C4-2B (cell line): ENCODE data around the gene IKZF2.

ENCODE experiments used
- ZFX ChIP-seq: fragments of 450-650 bp; IDR thresholded peaks from 2 replicates; pipeline ENCODE4 v1.6.1; 2017
- TF ChIP-seq, protein P1 (sequence below): fragments of 450-650 bp; conservative IDR thresholded peaks from 2 replicates; pipeline ENCODE4 v1.5.1; 2017; ENCODE audit warnings: mild to moderate bottlenecking

DNA sequence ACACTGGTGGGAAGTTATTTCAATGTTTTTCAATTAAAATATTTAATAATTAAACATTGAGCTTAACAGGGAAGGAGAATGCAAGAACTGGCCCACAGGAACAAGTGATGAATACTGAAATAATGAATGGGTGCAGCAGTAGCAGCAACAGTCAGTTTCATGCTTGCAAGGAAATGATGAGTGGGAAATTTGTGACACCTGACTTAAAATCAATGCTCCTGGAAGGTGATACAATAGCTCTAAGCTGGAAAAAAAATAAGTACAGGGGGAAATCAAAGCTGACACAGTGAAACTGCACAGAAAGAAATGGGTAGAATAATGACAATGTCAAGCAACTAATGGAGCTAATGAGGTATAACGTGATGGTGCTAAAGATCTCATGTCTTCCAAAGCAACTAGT is 184.5 kb downstream of the IKZF2 start:
- TF ChIP-seq, protein P1, sequence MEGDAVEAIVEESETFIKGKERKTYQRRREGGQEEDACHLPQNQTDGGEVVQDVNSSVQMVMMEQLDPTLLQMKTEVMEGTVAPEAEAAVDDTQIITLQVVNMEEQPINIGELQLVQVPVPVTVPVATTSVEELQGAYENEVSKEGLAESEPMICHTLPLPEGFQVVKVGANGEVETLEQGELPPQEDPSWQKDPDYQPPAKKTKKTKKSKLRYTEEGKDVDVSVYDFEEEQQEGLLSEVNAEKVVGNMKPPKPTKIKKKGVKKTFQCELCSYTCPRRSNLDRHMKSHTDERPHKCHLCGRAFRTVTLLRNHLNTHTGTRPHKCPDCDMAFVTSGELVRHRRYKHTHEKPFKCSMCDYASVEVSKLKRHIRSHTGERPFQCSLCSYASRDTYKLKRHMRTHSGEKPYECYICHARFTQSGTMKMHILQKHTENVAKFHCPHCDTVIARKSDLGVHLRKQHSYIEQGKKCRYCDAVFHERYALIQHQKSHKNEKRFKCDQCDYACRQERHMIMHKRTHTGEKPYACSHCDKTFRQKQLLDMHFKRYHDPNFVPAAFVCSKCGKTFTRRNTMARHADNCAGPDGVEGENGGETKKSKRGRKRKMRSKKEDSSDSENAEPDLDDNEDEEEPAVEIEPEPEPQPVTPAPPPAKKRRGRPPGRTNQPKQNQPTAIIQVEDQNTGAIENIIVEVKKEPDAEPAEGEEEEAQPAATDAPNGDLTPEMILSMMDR: no peak
- TF ChIP-seq ZFX: no peak
